ENCODE results near the gene TRABD2A. TPM values are rescaled to one million over a fixed set of nuclear protein-coding genes. Genes with fewer than 3 reads are reported as not detected.

TRABD2A gene, protein sequence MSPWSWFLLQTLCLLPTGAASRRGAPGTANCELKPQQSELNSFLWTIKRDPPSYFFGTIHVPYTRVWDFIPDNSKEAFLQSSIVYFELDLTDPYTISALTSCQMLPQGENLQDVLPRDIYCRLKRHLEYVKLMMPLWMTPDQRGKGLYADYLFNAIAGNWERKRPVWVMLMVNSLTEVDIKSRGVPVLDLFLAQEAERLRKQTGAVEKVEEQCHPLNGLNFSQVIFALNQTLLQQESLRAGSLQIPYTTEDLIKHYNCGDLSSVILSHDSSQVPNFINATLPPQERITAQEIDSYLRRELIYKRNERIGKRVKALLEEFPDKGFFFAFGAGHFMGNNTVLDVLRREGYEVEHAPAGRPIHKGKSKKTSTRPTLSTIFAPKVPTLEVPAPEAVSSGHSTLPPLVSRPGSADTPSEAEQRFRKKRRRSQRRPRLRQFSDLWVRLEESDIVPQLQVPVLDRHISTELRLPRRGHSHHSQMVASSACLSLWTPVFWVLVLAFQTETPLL
- 3.4 TPM for total RNA-seq
- 2.1 TPM for polyA plus RNA-seq (ENCODE audit: insufficient read depth, low read depth, low replicate concordance)
- long read RNA-seq, donor 1, partial matches to known transcripts = 2,763 of 2,805 reads
- long read RNA-seq, donor 1, other reads (novel, unspliced or antisense) = 42 of 2,805 reads
- long read RNA-seq, donor 2, partial matches to known transcripts = 2,526 of 2,569 reads
- long read RNA-seq, donor 2, other reads (novel, unspliced or antisense) = 43 of 2,569 reads
- long read RNA-seq, donor 3, partial matches to known transcripts = 4,001 of 4,070 reads
- long read RNA-seq, donor 3, other reads (novel, unspliced or antisense) = 69 of 4,070 reads
- long read RNA-seq, donor 4, partial matches to known transcripts = 2,329 of 2,390 reads
- long read RNA-seq, donor 4, other reads (novel, unspliced or antisense) = 61 of 2,390 reads
- long read RNA-seq, donor 5 = 0 reads
- long read RNA-seq, donor 6, partial matches to known transcripts = 6,019 of 6,132 reads
- long read RNA-seq, donor 6, other reads (novel, unspliced or antisense) = 113 of 6,132 reads
- long read RNA-seq, donor 7, partial matches to known transcripts = 0 of 1 reads
- long read RNA-seq, donor 7, other reads (novel, unspliced or antisense) = 1 of 1 reads
- long read RNA-seq, donor 8, partial matches to known transcripts = 3,844 of 3,976 reads
- long read RNA-seq, donor 8, other reads (novel, unspliced or antisense) = 132 of 3,976 reads
- long read RNA-seq, donor 9, partial matches to known transcripts = 1,813 of 1,860 reads
- long read RNA-seq, donor 9, other reads (novel, unspliced or antisense) = 47 of 1,860 reads
- long read RNA-seq, donor 10, partial matches to known transcripts = 3,878 of 3,965 reads
- long read RNA-seq, donor 10, other reads (novel, unspliced or antisense) = 87 of 3,965 reads

DNA sequence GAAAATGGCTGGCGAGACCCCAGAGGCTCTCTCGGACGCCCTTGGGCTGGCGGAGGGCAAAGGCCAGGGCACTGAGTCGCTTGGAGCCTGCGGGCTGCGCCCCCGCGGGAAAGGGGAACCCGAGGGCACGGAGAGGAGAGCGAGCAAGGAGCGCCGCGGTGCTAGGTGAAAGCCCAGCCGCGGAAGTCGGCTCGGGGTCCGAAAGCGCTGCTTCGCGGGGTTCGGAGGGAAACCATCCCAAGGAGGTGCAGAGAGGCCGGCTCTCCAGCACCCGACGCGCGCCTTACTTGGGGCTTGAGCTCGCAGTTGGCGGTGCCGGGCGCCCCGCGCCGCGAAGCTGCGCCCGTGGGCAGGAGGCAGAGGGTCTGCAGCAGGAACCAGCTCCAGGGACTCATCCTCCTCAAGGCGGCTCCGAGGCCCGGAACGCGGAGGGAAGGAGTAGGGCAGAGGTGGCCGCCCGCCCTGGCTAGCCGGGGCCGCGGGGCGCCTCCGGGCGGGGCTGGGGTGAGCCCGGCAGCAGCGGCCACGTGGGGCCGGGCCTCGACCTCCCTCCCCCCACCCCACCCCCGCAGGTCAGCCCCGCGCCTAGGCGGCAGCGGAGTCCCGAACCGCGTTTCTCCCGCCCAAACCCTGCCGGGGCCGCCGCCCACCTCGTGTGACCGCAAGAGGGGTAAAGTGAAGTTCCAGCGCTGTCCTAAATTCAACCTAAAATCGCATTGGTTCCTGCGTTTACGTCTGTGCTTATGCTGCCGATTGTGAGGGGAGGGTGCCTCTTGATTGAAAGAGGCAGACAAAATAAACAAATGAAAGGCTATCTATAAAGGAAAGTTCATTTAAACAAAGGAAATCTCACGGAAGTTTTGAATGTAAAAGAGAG lies at the start of gene TRABD2A:
TSS of gene TRABD2A (minus strand) at position 440 of the 877 bp plus-strand sequence. CDS start at position 395, 45 bp downstream.
- intact Hi-C loops (cut with DNase I) = loop anchor here (10.0 kb wide), 1 partner anchor 386 kb away; no protein-coding TSS in a partner anchor
- H3K9me3 ChIP-seq (ENCODE audit: control insufficient read depth in 2 of 3, insufficient read depth in 1 of 3, low read length in 3 of 3) = no peaks in the 10 kb centered on the region
- DNase-seq = peak; percentile 19 to 80 (median 37)

DNA sequence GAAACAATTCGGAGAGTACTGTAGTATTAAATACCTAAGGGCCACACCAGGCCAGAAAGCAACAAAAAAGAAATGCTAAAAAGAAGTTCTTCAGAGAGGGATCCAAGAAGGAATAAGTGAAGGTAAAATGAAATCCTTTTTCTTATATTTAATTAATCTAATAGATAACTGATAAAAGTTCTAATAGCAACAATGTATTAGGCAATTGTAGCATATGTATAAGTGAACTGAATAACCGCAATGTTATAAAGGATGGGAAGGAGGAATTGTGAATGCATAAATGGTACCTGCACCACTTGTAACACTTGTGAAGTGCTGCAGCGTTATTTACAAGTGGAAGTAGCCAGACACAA lies 46.4 kb upstream of the TRABD2A start:
- Histone ChIP-seq H3K36me3 (ENCODE audit: control insufficient read depth in 2 of 3, insufficient read depth in 3 of 3, low read length in 3 of 3) (no peaks in the 10 kb centered on the region), H3K27ac (ENCODE audit: low read depth in 2 of 2, low read length in 2 of 2) (no peak overlapping the region), H3K9me3 (ENCODE audit: control insufficient read depth in 2 of 3, insufficient read depth in 1 of 3, low read length in 3 of 3) (no peaks in the 10 kb centered on the region), H3K4me3 (ENCODE audit: low read length in 3 of 3) (no peak overlapping the region), H3K27me3 (ENCODE audit: control insufficient read depth, insufficient read depth, low read length) (no peaks in the 10 kb centered on the region), H3K9ac (ENCODE audit: low read length in 3 of 3) (no peak overlapping the region), H3K4me1 (ENCODE audit: control insufficient read depth in 2 of 3, insufficient read depth in 2 of 3, low read depth in 1 of 3, low read length in 3 of 3) (peaks cover 0 to 11% (median 0%) of the 10 kb centered on the region in 3 donors)
- DNase-seq = no peak
- TF ChIP-seq, protein P1, sequence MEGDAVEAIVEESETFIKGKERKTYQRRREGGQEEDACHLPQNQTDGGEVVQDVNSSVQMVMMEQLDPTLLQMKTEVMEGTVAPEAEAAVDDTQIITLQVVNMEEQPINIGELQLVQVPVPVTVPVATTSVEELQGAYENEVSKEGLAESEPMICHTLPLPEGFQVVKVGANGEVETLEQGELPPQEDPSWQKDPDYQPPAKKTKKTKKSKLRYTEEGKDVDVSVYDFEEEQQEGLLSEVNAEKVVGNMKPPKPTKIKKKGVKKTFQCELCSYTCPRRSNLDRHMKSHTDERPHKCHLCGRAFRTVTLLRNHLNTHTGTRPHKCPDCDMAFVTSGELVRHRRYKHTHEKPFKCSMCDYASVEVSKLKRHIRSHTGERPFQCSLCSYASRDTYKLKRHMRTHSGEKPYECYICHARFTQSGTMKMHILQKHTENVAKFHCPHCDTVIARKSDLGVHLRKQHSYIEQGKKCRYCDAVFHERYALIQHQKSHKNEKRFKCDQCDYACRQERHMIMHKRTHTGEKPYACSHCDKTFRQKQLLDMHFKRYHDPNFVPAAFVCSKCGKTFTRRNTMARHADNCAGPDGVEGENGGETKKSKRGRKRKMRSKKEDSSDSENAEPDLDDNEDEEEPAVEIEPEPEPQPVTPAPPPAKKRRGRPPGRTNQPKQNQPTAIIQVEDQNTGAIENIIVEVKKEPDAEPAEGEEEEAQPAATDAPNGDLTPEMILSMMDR (IDR thresholded peaks at IDR 0.05; ENCODE audit: borderline replicate concordance, extremely low read depth, insufficient read depth) = no peak
- no peak for FAIRE-seq
- intact Hi-C loops (cut with DNase I) = loop anchor here (10.0 kb wide), 1 partner anchor 358 kb away; no protein-coding TSS in a partner anchor

More for the DNA sequence above, at the start of gene TRABD2A:
- Histone ChIP-seq H3K9ac (ENCODE audit: low read length in 3 of 3) (peak within 1 kb of the TSS in 1 of 3 donors; percentile 41), H3K4me3 (ENCODE audit: low read length in 3 of 3) (peak within 1 kb of the TSS; percentile 60 to 67 (median 61)), H3K27ac (ENCODE audit: low read depth in 2 of 2, low read length in 2 of 2) (no peak within 1 kb of the TSS), H3K36me3 (ENCODE audit: control insufficient read depth in 2 of 3, insufficient read depth in 3 of 3, low read length in 3 of 3) (no peaks in the 10 kb centered on the region), H3K27me3 (ENCODE audit: control insufficient read depth, insufficient read depth, low read length) (peaks cover 18% of the 10 kb centered on the region), H3K4me1 (ENCODE audit: control insufficient read depth in 2 of 3, insufficient read depth in 2 of 3, low read depth in 1 of 3, low read length in 3 of 3) (peaks cover 0 to 7% (median 0%) of the 10 kb centered on the region in 3 donors)
- TF ChIP-seq, protein P1 (IDR thresholded peaks at IDR 0.05; ENCODE audit: borderline replicate concordance, extremely low read depth, insufficient read depth) = no peak
- no peak for FAIRE-seq

Measured in kidney (tissue), 22 donors.